GM19452 (cell line): ENCODE measurements around the gene MAPRE2.

Experiments
- ATAC-seq: cut with Tn5 transposase; IDR thresholded peaks from one replicate; pipeline ENCODE4 v1.9.1; 2021; ENCODE audit not compliant: unreplicated experiment

Gene MAPRE2

GRCh38 chr18:35118641-35119040 is 77.4 kb downstream of the MAPRE2 start:
- no peak for ATAC-seq

- ATAC-seq: no peak
Observed at GRCh38 chr18:35121038-35121437, 79.8 kb downstream of the MAPRE2 start.

- no peak for ATAC-seq
Observed at GRCh38 chr18:35121531-35121930, 80.3 kb downstream of the MAPRE2 start.

GRCh38 chr18:35122586-35123224 is 81.5 kb downstream of the MAPRE2 start:
- peak; percentile 79 for ATAC-seq

DNA sequence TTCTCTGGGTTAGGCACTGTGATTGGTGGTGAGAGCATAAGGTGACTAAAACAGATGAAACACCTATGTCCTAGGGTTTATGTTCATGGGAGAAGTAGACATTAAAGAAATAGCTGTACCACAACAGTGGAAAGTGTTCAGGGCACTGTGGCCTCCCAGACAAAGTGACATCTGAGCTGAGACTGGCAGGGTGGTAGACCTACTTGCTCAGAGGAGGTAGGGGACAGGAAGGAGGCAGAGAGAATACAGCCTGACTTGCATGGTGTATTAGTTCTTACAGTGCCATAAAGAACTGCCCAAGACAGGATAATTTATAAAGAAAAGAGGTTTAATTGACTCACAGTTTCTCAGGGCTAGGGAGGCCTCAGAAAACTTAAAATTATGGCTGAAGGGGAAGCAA is 82.6 kb downstream of the MAPRE2 start:
- ATAC-seq: no peak

GRCh38 chr18:35127201-35127600 is 86.0 kb downstream of the MAPRE2 start:
- ATAC-seq: no peak

DNA sequence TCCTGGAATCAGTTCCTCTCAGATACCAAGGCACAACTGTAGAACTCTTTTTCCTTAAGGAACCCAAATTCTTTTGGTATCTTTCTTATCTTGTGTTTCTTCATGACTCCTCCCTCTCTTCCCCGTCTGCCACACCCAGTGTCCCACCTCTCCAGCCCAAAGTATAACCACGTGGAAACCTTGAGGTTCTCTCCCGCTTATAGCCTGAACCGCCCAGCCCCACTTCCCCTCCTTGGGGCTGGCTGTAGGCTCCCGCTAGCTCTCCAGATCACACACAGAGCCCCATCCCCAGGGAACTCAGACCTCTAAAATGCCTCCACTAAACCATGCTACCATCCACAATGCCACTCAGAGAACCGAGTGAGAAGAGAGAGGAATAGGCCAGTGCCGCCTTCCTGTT is 87.5 kb downstream of the MAPRE2 start:
- no peak for ATAC-seq

- no peak for ATAC-seq
Observed at GRCh38 chr18:35130236-35130635, 89.0 kb downstream of the MAPRE2 start.

GRCh38 chr18:35131387-35132020 is 90.3 kb downstream of the MAPRE2 start:
- ATAC-seq: no peak

DNA sequence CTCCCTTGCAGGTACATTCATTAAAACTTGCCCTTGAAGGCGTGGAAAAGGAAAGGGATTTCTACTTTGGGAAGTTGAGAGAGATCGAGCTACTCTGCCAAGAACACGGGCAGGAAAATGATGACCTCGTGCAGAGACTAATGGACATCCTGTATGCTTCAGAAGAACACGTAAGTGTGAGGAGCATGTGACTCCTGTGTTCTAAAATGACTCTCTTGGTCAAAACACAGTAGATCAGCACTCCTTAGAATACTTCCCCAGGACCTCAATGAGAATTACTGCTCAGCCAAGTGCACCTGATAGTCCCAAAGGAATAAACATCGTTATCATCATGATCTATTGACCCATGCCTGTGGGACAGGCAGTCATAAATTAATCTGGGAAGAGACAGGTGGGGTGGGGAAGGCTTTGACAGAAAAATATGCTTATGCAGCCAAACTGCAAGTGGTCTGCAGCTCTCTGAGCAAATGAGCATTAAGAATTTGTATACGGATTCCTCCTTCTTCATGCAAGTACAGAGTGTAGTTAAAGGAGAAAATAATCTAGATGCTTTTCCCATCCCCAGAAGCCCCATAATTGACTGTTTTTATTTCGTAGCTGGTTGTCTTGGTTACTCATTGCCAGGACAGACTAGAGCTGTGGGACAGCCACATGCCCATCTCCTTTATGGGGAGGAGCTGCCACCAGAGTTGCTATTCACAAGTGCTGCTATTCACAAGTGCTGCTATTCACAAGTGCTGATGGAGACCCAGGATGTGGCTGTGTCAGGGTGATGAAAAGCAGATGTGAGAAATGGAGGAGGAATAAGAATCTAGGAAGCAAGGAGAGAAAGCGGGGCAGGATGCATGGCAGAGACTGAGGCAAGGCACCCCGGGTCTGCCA is 91.0 kb downstream of the MAPRE2 start:
- no peak for ATAC-seq

- no peak for ATAC-seq
Observed at GRCh38 chr18:35134190-35134730, 93.0 kb downstream of the MAPRE2 start.

- ATAC-seq: no peak
Observed at GRCh38 chr18:35134791-35135531, 93.7 kb downstream of the MAPRE2 start.

GRCh38 chr18:35136248-35136647 is 95.0 kb downstream of the MAPRE2 start:
- ATAC-seq: no peak

GRCh38 chr18:35136885-35137284 is 95.7 kb downstream of the MAPRE2 start:
- ATAC-seq: no peak

GRCh38 chr18:35137632-35138031 is 96.4 kb downstream of the MAPRE2 start:
- ATAC-seq: no peak

GRCh38 chr18:35138773-35139172 is 97.6 kb downstream of the MAPRE2 start:
- no peak for ATAC-seq

- ATAC-seq: no peak
Observed at GRCh38 chr18:35139517-35139916, 98.3 kb downstream of the MAPRE2 start.

- ATAC-seq: no peak
Observed at GRCh38 chr18:35141077-35141476, 99.9 kb downstream of the MAPRE2 start.

DNA sequence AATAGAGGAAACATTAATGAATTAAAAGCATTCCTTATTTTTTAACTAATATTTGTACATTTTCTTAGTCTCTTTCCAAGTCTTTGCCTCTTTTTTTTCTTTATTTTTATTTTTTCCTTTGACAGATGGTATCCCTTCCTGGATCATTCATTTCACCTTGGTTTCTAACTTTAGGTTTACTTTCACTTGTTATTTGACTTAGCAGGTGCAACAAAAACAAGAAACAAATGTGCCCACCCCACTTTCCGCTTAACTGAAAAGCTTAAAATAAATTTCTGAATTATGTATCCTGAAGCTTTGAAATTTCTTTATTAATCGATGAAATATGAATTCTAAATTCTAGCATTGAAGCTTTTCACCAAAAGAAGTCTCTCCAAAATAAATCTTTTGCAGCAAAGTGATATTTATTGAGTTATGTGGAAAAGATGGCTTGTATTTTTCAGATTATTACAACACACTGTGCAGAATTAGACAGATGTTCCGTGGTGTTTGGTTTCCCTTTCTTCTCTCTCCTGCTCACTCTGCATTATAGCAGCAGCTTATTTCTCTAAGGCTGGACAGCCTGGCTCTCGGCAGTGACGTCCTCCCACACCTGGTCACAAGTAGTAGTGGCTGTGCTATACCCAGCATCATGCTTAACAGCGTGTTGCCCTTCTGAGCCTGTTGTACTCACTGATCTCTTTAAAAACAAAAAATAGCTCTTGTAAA is 100.5 kb downstream of the MAPRE2 start:
- no peak for ATAC-seq

GRCh38 chr18:35142275-35142615 is 101.0 kb downstream of the MAPRE2 start:
- ATAC-seq: no peak
